SU-DHL-6 (cell line): Measurements from ENCODE around the gene PUM1.

Experiments used
- H2AFZ ChIP-seq: fragments of 200-600 bp; sonication (generic); 2 replicates; pipeline ENCODE4 v1.6.1; 2014; ENCODE audit warnings: low read depth, mild to moderate bottlenecking, moderate library complexity, mixed read lengths, antibody characterized with exemption, low read length; ENCODE audit not compliant: severe bottlenecking
- H3F3A ChIP-seq: fragments of 200-600 bp; shearing (Covaris generic); 2 replicates; pipeline ENCODE4 v1.6.0; 2016; ENCODE audit warnings: antibody characterized with exemption, mild to moderate bottlenecking; ENCODE audit not compliant: insufficient read depth
- H3K27ac ChIP-seq: fragments of 200-600 bp; sonication (generic); 2 replicates; pipeline ENCODE4 v1.5.1; 2016; ENCODE audit warnings: low read depth, mild to moderate bottlenecking, low read length, moderate library complexity, mixed read lengths
- H3K27me3 ChIP-seq: fragments of 200-600 bp; sonication (generic), shearing (Covaris generic); 2 replicates; pipeline ENCODE4 v1.6.0; 2014; ENCODE audit warnings: mild to moderate bottlenecking, low read length
- H3K36me3 ChIP-seq: fragments of 200-600 bp; sonication (generic); 2 replicates; pipeline ENCODE4 v1.6.1; 2014; ENCODE audit warnings: mild to moderate bottlenecking, low read length, mixed read lengths
- H3K4me2 ChIP-seq: fragments of 300-600, 200-600 bp; shearing (Covaris generic), sonication (generic); 2 replicates; pipeline ENCODE4 v1.6.0; 2014; ENCODE audit warnings: low read length, low read depth, mild to moderate bottlenecking; ENCODE audit not compliant: poor library complexity, severe bottlenecking
- H3K4me3 ChIP-seq: fragments of 200-600 bp; sonication (generic); 2 replicates; pipeline ENCODE4 v1.5.1; 2014; ENCODE audit warnings: antibody characterized with exemption, low read length, mild to moderate bottlenecking, mixed read lengths; ENCODE audit not compliant: insufficient read depth, poor library complexity, severe bottlenecking
- H3K79me2 ChIP-seq: fragments of 200-600 bp; sonication (generic); 2 replicates; pipeline ENCODE4 v1.6.1; 2014; ENCODE audit warnings: mild to moderate bottlenecking, low read length, moderate library complexity; ENCODE audit not compliant: insufficient read depth
- H3K9ac ChIP-seq: fragments of 200-600 bp; sonication (generic); 2 replicates; pipeline ENCODE4 v1.7.0; 2014; ENCODE audit warnings: mild to moderate bottlenecking, low read length
- H3K9me2 ChIP-seq: fragments of 200-600 bp; sonication (generic); replicated peaks from 2 replicates; pipeline ENCODE4 v1.6.1; 2014; ENCODE audit warnings: low read length; ENCODE audit not compliant: insufficient read depth
- H3K9me3 ChIP-seq: fragments of 200-600 bp; sonication (generic); 2 replicates; pipeline ENCODE4 v1.6.1; 2014; ENCODE audit warnings: low read length, mixed read lengths; ENCODE audit not compliant: insufficient read depth
- H4K20me1 ChIP-seq: fragments of 200-600 bp; sonication (generic); 2 replicates; pipeline ENCODE4 v1.6.1; 2014; ENCODE audit warnings: low read depth, mild to moderate bottlenecking, antibody characterized with exemption, low read length, moderate library complexity, mixed read lengths
- EZH2phosphoT487 ChIP-seq: fragments of 200-600 bp; sonication (generic), shearing (Covaris generic); conservative IDR thresholded peaks from 2 replicates; pipeline ENCODE4 v1.6.1; 2018; ENCODE audit warnings: mild to moderate bottlenecking, antibody characterized with exemption, low read length, moderate library complexity, mixed read lengths
- TF ChIP-seq, protein P1 (sequence below): fragments of 200-600 bp; sonication (generic); IDR thresholded peaks from one replicate; pipeline ENCODE4 v1.5.1; 2017; ENCODE audit warnings: antibody characterized with exemption, mild to moderate bottlenecking, low read length, moderate library complexity; ENCODE audit not compliant: insufficient read depth, poor library complexity, severe bottlenecking

The PUM1 gene

DNA sequence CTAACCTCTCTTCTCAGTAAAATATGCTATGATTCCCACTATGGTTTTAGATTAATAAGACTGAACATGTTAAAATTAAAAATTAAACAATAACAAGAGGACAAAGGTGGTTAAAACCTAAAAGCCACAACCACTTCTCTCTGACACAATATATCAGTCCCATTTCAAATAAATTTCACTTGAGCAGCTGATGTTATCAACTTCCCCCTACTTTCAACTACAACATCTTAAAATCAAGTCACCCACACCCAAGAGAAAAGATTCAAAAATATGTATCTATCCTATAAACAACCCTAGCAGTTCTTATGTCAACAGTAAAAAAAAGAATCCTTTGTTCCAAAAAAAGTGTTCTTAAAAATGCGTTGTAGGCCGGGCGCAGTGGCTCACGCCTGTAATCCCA is 7.5 kb downstream of the PUM1 start:
- Histone ChIP-seq H2AFZ (no peak overlapping the region), H3K27me3 (no peaks in the 10 kb centered on the region), H3F3A (no peaks in the 10 kb centered on the region), H3K9me3 (no peaks in the 10 kb centered on the region), H3K4me2 (no peak overlapping the region), H4K20me1 (peaks cover 42% of the 10 kb centered on the region), H3K36me3 (peaks cover 22% of the 10 kb centered on the region), H3K27ac (no peak overlapping the region), H3K79me2 (peaks cover 100% of the 10 kb centered on the region), H3K9ac (no peak overlapping the region), H3K4me3 (no peak overlapping the region), H3K9me2 (no peaks in the 10 kb centered on the region)
- TF ChIP-seq EZH2phosphoT487: no peak
- TF ChIP-seq, protein P1, sequence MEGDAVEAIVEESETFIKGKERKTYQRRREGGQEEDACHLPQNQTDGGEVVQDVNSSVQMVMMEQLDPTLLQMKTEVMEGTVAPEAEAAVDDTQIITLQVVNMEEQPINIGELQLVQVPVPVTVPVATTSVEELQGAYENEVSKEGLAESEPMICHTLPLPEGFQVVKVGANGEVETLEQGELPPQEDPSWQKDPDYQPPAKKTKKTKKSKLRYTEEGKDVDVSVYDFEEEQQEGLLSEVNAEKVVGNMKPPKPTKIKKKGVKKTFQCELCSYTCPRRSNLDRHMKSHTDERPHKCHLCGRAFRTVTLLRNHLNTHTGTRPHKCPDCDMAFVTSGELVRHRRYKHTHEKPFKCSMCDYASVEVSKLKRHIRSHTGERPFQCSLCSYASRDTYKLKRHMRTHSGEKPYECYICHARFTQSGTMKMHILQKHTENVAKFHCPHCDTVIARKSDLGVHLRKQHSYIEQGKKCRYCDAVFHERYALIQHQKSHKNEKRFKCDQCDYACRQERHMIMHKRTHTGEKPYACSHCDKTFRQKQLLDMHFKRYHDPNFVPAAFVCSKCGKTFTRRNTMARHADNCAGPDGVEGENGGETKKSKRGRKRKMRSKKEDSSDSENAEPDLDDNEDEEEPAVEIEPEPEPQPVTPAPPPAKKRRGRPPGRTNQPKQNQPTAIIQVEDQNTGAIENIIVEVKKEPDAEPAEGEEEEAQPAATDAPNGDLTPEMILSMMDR: no peak

DNA sequence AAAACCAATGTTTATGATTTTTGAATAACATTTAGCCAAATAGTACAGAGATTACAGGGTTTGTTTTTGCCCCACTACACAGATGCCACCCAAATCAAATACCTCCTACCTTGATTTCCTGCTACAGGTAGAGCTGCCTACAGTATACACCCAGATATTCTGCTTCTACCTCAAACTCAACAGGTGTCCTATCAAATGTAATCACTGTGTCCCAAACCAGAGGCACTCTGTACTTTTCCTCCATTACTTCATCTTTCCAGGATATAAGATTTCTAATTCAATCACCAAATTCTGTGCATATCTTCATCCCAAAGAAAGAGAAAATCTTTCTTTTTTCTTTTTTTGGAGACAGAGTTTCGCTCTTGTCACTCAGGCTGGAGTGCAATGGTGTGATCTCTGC is 9.6 kb downstream of the PUM1 start:
- Histone ChIP-seq H3K79me2 (peaks cover 100% of the 10 kb centered on the region), H3K9me2 (no peaks in the 10 kb centered on the region), H3K4me3 (no peak overlapping the region), H3K27ac (no peak overlapping the region), H3K9me3 (no peaks in the 10 kb centered on the region), H3K4me2 (no peak overlapping the region), H3F3A (no peaks in the 10 kb centered on the region), H3K36me3 (peaks cover 22% of the 10 kb centered on the region), H4K20me1 (peaks cover 26% of the 10 kb centered on the region), H3K27me3 (no peaks in the 10 kb centered on the region), H3K9ac (no peak overlapping the region), H2AFZ (no peak overlapping the region)
- TF ChIP-seq EZH2phosphoT487: no peak
- TF ChIP-seq, protein P1: no peak

DNA sequence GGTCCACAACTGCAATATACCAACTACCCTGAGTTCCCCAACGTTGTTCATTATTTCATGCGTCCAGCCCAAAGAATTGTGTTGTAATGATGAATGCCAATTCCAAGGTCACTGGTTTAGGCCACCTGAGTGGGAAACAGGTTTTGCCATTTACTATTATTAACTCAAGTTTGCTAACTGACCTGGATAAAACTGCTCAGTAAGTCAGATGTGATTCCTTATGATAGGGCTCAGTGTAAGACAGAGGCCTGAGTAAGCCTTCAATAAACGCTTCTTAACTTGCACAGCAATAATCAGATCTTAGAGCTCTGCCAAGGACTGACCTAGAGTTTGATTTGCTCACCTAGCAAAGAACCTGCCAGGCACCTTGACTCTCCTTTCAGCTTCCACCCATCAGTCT is 10.0 kb downstream of the PUM1 start:
- Histone ChIP-seq H3K79me2 (peaks cover 100% of the 10 kb centered on the region), H2AFZ (no peak overlapping the region), H3K9ac (no peak overlapping the region), H3K9me2 (no peaks in the 10 kb centered on the region), H3K27ac (no peak overlapping the region), H3K4me2 (no peak overlapping the region), H3F3A (peaks cover 3% of the 10 kb centered on the region; the same call in 1 of the 2 replicates), H3K27me3 (no peaks in the 10 kb centered on the region), H3K36me3 (peaks cover 22% of the 10 kb centered on the region), H4K20me1 (peaks cover 24% of the 10 kb centered on the region), H3K9me3 (no peaks in the 10 kb centered on the region), H3K4me3 (no peak overlapping the region)
- TF ChIP-seq, protein P1: no peak
- TF ChIP-seq EZH2phosphoT487: no peak
